ENCODE data around the gene MKRN3. TPM values are rescaled to one million over a fixed set of nuclear protein-coding genes. Genes with fewer than 3 reads are reported as not detected.

Gene MKRN3
- total and polyA plus RNA-seq, 2 of the 4 experiments (the other 2 are of a cell fraction) = under 0.01 to 0.17 TPM

- BruUV-seq (replicated peaks) = no TSS peak
- ATAC-seq (ENCODE audit: low read depth) = no peak
Measured at GRCh38 chr15:23538648-23539047, 26.8 kb upstream of the MKRN3 start.

More at GRCh38 chr15:23538648-23539047, 26.8 kb upstream of the MKRN3 start:
- 33% methylated on average over 2 of the region's 4 CpGs; no CpG with 5 or more reads in 1 of the 2 experiments for WGBS, 2 experiments (ENCODE audit: extremely low coverage in 2 of 2, insufficient read length in 1 of 2)
- Histone ChIP-seq H3K36me3 (ENCODE audit: control insufficient read depth, insufficient read depth, low read length) (no peaks in the 10 kb centered on the region), H2AFZ (replicated peaks; ENCODE audit: low read length, poor library complexity) (no peak overlapping the region), H2AK9ac (replicated peaks; ENCODE audit: low read depth, low read length, poor library complexity) (no peak overlapping the region), H3K23ac (ENCODE audit: low read depth, low read length) (no peak overlapping the region), H3K56ac (ENCODE audit: extremely low read depth, insufficient read depth, low read length) (no peak overlapping the region), H3K14ac (replicated peaks; ENCODE audit: low read depth, low read length) (no peak overlapping the region), H3K79me1 (ENCODE audit: low read depth in 1 of 2, low read length in 2 of 2) (no peaks in the 10 kb centered on the region), H4K8ac (ENCODE audit: low read depth in 2 of 2, low read length in 2 of 2) (no peak overlapping the region), H3K9ac (ENCODE audit: low read depth, low read length) (no peak overlapping the region), H2BK5ac (ENCODE audit: low read depth, low read length, poor library complexity, severe bottlenecking) (no peak overlapping the region), H4K20me1 (ENCODE audit: insufficient read depth, low read length) (no peaks in the 10 kb centered on the region), H3K4ac (ENCODE audit: low read depth, low read length) (no peak overlapping the region), H3K27ac (ENCODE audit: insufficient read depth, low read length) (no peak overlapping the region), H2BK20ac (ENCODE audit: low read depth, low read length) (no peak overlapping the region), H2AK5ac (ENCODE audit: low read depth, low read length) (no peak overlapping the region), H4K91ac (ENCODE audit: insufficient read depth, low read depth, low read length) (no peak overlapping the region), H3K4me2 (ENCODE audit: low read depth, low read length) (no peak overlapping the region), H3K27me3 (ENCODE audit: control insufficient read depth, insufficient read depth, low read length) (no peaks in the 10 kb centered on the region), H3K4me1 (ENCODE audit: control insufficient read depth, insufficient read depth, low read length) (no peaks in the 10 kb centered on the region), H2BK120ac (ENCODE audit: low read depth, low read length) (no peak overlapping the region), H4K5ac (ENCODE audit: low read depth, low read length) (no peak overlapping the region), H2BK15ac (ENCODE audit: low read depth, low read length) (no peak overlapping the region), H3K18ac (ENCODE audit: low read depth, low read length) (no peak overlapping the region), H3K4me3 (ENCODE audit: insufficient read depth, low read depth, low read length) (no peak overlapping the region), H3K9me3 (ENCODE audit: control insufficient read depth, insufficient read depth, low read length) (peaks cover 11% of the 10 kb centered on the region), H3K9me1 (ENCODE audit: insufficient read depth, low read length) (no peaks in the 10 kb centered on the region)
- ChIA-PET POLR2A (ENCODE audit: unreplicated experiment) (no interaction called here), CTCF (no interaction called here)
- TF ChIP-seq ELK1 (IDR thresholded peaks at IDR 0.05; ENCODE audit: borderline replicate concordance, low read depth, low read length) = no peak
- no peak for DNase-seq
- dilution Hi-C loops (cut with HindIII; ENCODE audit: low sequenced_read_pairs, unreplicated experiment) = no loop called here
- in situ Hi-C loops (cut with MboI; ENCODE audit: low sequenced_read_pairs) = no loop called here
- intact Hi-C loops (cut with micrococcal nuclease) = loop anchor here (10.0 kb wide), 1 partner anchor 1606 kb away; no protein-coding TSS in a partner anchor
